A549 (cell line): ENCODE data around the gene NPIPB8. TPM values are rescaled to one million over a fixed set of nuclear protein-coding genes. Genes with fewer than 3 reads are reported as not detected.

Source experiments
- ATAC-seq, 2 experiments: fragments of 200-7000 bp in 1 of 2; fragments of >200 bp in 1 of 2; cut with Nextera tagmentation in 1 of 2; cut with Tn5 transposase in 1 of 2; 3 replicates each; pipeline versions ENCODE4 v1.8.0 to v1.9.1; 2018 to 2020; ENCODE audit warnings: mild to moderate bottlenecking in 1 of 2, moderate library complexity in 1 of 2
- CTCF ChIA-PET: fragments of 300-600 bp; sonication (Branson Sonifier 250); formaldehyde crosslinking; extraction: SDS; loops from one replicate; lab custom pipeline; 2021; ENCODE audit warnings: antibody characterized with exemption, inconsistent platforms; lab: Yijun Ruan, JAX
- POLR2A ChIA-PET: fragments of 350-600 bp; formaldehyde crosslinking; extraction: SDS; loops from one replicate; lab custom pipeline; 2021; ENCODE audit warnings: antibody characterized with exemption, inconsistent platforms; lab: Yijun Ruan, JAX
- DNase-seq, 2 experiments: peaks; one replicate each; pipeline versions ENCODE4 v3.0.0 to v3.0.0-alpha.2; 2011 to 2016; ENCODE audit warnings: low read depth in 1 of 2, low spot score in 1 of 2
- FAIRE-seq: peaks from 2 replicates; lab custom pipeline; 2011; peaks lifted over from hg19 to GRCh38; lab: Jason Lieb, UNC
- H3K27ac ChIP-seq, 2 experiments: fragments of >200 bp; sonication (Bioruptor Twin); formaldehyde crosslinking; 3 replicates each; pipeline ENCODE4 v1.5.1; 2016 to 2017
- H3K4me1 ChIP-seq: fragments of >200 bp; sonication (Bioruptor Twin); formaldehyde crosslinking; 3 replicates; pipeline ENCODE4 v1.6.1; 2016
- H3K4me2 ChIP-seq: fragments of >200 bp; sonication (Bioruptor Twin); formaldehyde crosslinking; 3 replicates; pipeline ENCODE4 v1.6.1; 2016
- H3K4me3 ChIP-seq: fragments of >200 bp; sonication (Bioruptor Twin); formaldehyde crosslinking; 3 replicates; pipeline ENCODE4 v1.5.1; 2016
- H3K9me3 ChIP-seq: fragments of >200 bp; sonication (Bioruptor Twin); formaldehyde crosslinking; 3 replicates; pipeline ENCODE4 v1.6.1; 2016
- CEBPB ChIP-seq, 2 experiments: fragments of >200 bp in 1 of 2; sonication (Bioruptor Twin) in 1 of 2; formaldehyde crosslinking in 1 of 2; IDR thresholded peaks; 2 replicates each; pipeline ENCODE4 v1.6.1; 2012 to 2016
- E2F6 ChIP-seq: IDR thresholded peaks from 2 replicates; pipeline ENCODE4 v1.6.1; 2012; ENCODE audit warnings: low read depth, borderline replicate concordance
- EHF ChIP-seq: fragments of 250-450 bp; sonication (Bioruptor Pico); IDR thresholded peaks from 2 replicates; pipeline ENCODE4 v1.5.0; 2020; ENCODE audit warnings: mild to moderate bottlenecking
- EHMT2 ChIP-seq: fragments of 200-600 bp; sonication (generic); IDR thresholded peaks from 2 replicates; pipeline ENCODE4 v1.6.1; 2016; ENCODE audit warnings: antibody characterized with exemption, low read depth, mild to moderate bottlenecking, moderate library complexity
- ELK1 ChIP-seq: fragments of 150-350 bp; IDR thresholded peaks from 2 replicates; pipeline ENCODE4 v1.6.1; 2014; ENCODE audit warnings: low read depth, mild to moderate bottlenecking, low read length
- EP300 ChIP-seq, 2 experiments: fragments of >200 bp; sonication (Bioruptor Twin); formaldehyde crosslinking; IDR thresholded peaks; 2 replicates in 1 of 2; 3 replicates in 1 of 2; pipeline ENCODE4 v1.6.1; 2016 to 2017
- ESRRA ChIP-seq: fragments of 150-350 bp; IDR thresholded peaks from 2 replicates; pipeline ENCODE4 v1.6.1; 2014; ENCODE audit warnings: mild to moderate bottlenecking, low read length, borderline replicate concordance
- FOSL2 ChIP-seq, 2 experiments: fragments of 450-650 bp in 1 of 2; fragments of >200 bp in 1 of 2; sonication (Bioruptor Twin) in 1 of 2; formaldehyde crosslinking; IDR thresholded peaks; 2 replicates each; pipeline versions ENCODE4 v1.5.0 to v1.6.1; 2016 to 2020; ENCODE audit warnings: mild to moderate bottlenecking in 1 of 2, moderate library complexity in 1 of 2
- FOXS1 ChIP-seq: fragments of 250-450 bp; sonication (Bioruptor Pico); IDR thresholded peaks from 2 replicates; pipeline ENCODE4 v1.5.0; 2020; ENCODE audit warnings: mild to moderate bottlenecking, moderate library complexity
- GATA3 ChIP-seq: IDR thresholded peaks from 2 replicates; pipeline ENCODE4 v1.6.1; 2012; ENCODE audit warnings: borderline replicate concordance
- HOXB5 ChIP-seq: fragments of 250-450 bp; sonication (Bioruptor Pico); IDR thresholded peaks from 2 replicates; pipeline ENCODE4 v1.5.0; 2020; ENCODE audit warnings: mild to moderate bottlenecking, moderate library complexity
- KDM5A ChIP-seq: fragments of 200-600 bp; sonication (generic); IDR thresholded peaks from 2 replicates; pipeline ENCODE4 v1.6.1; 2016; ENCODE audit warnings: antibody characterized with exemption, mild to moderate bottlenecking
- MAFK ChIP-seq: fragments of 450-650 bp; IDR thresholded peaks from 2 replicates; pipeline ENCODE4 v1.6.1; 2014; ENCODE audit not compliant: partially characterized antibody
- MAX ChIP-seq: IDR thresholded peaks from 2 replicates; pipeline ENCODE4 v1.6.1; 2012
- MAZ ChIP-seq: fragments of 150-350 bp; IDR thresholded peaks from 2 replicates; pipeline ENCODE4 v1.6.1; 2014; ENCODE audit warnings: antibody characterized with exemption, low read depth, low read length, borderline replicate concordance
- NFE2L2 ChIP-seq: fragments of 150-350 bp; conservative IDR thresholded peaks from 2 replicates; pipeline ENCODE4 v1.6.1; 2014; ENCODE audit warnings: low read length
- NPAS2 ChIP-seq: fragments of 250-450 bp; sonication (Bioruptor Pico); IDR thresholded peaks from 2 replicates; pipeline ENCODE4 v1.8.0; 2022; ENCODE audit warnings: mild to moderate bottlenecking, moderate library complexity, borderline replicate concordance
- RARB ChIP-seq: fragments of 250-450 bp; sonication (Bioruptor Pico); IDR thresholded peaks from 2 replicates; pipeline ENCODE4 v1.8.0; 2021; ENCODE audit warnings: mild to moderate bottlenecking, moderate library complexity
- RNF2 ChIP-seq: fragments of 200-600 bp; sonication (generic); IDR thresholded peaks from 2 replicates; pipeline ENCODE4 v1.6.1; 2016; ENCODE audit warnings: low read depth, mild to moderate bottlenecking, antibody characterized with exemption, moderate library complexity, borderline replicate concordance
- SMC3 ChIP-seq: fragments of >200 bp; sonication (Bioruptor Twin); formaldehyde crosslinking; IDR thresholded peaks from 3 replicates; pipeline ENCODE4 v1.6.1; 2018; ENCODE audit warnings: inconsistent platforms
- USF2 ChIP-seq: fragments of 450-650 bp; IDR thresholded peaks from 2 replicates; pipeline ENCODE4 v1.6.1; 2014; ENCODE audit warnings: antibody characterized with exemption
- ZNF302 ChIP-seq: fragments of 250-450 bp; sonication (Bioruptor Pico); IDR thresholded peaks from 2 replicates; pipeline ENCODE4 v1.9.0; 2021; ENCODE audit warnings: inconsistent platforms, mild to moderate bottlenecking, moderate library complexity
- WGBS: methylation state at CpG from one replicate; pipeline ENCODE4 v1.1.6; 2017; ENCODE audit errors: missing lambda C conversion rate; 5-methylcytosine and 5-hydroxymethylcytosine counted together
- polyA plus RNA-seq, 4 experiments: library from polyadenylated mRNA; depleted of rRNA in 3 of 4; stranded (reverse); fragments of >200 nt; fragmentation: RNase III in 1 of 4; extraction: RNeasy Plus Mini Kit Qiagen cat#74134 plus additional on column Dnase treatment in 1 of 4; gene quantifications; 2 replicates in 3 of 4; 3 replicates in 1 of 4; pipeline ENCODE4 v1.2.3, GENCODE V29; 2011 to 2017

The NPIPB8 gene
- polyA plus RNA-seq, 2 of the 4 experiments (the other 2 are of a cell fraction), result 0.98 to 1.0 TPM

GRCh38 chr16:28596115-28596630 is 41.7 kb upstream of the NPIPB8 start:
- CTCF ChIA-PET, result interaction anchor here (0.6 to 1.3 kb wide), 2 partner anchors 20 to 28 kb away, joined by 3 to 6 read pairs; no protein-coding TSS in a partner anchor
- Histone ChIP-seq H3K4me3 (no peak overlapping the region), H3K27ac (peak overlapping the region; percentile 21 to 60; a peak in 3 of 6 replicates), H3K4me2 (no peak overlapping the region), H3K9me3 (no peaks in the 10 kb centered on the region), H3K4me1 (peaks cover 7% of the 10 kb centered on the region; the same call in 2 of the 3 replicates)
- TF ChIP-seq ELK1 (no peak), MAFK (peak; percentile 90), HOXB5 (CRISPR knock-in tag) (no peak), E2F6 (no peak), NFE2L2 (peak; percentile 32; the same call in 1 of the 2 replicates), USF2 (no peak), EHF (CRISPR knock-in tag) (no peak), SMC3 (no peak), ZNF302 (CRISPR knock-in tag) (no peak)
- ATAC-seq (no peak), FAIRE-seq (no peak), DNase-seq (no peak)
- 82% methylated on average over 6 of the region's 8 CpGs for WGBS
- POLR2A ChIA-PET, result no interaction called here

GRCh38 chr16:28596840-28597691 is 40.8 kb upstream of the NPIPB8 start, which contains the start of gene SULT1A2:
TSS of gene SULT1A2 (minus strand) at chr16:28597050. CDS start at chr16:28595930, 1,120 bp downstream.
- TF ChIP-seq FOSL2 (IDR thresholded peaks at IDR 0.05) (no peak), FOSL2 (CRISPR knock-in tag; IDR thresholded peaks at IDR 0.05) (no peak), EP300 (IDR thresholded peaks at IDR 0.05) (no peak), MAX (no peak), GATA3 (no peak), KDM5A (no peak), ESRRA (no peak), FOXS1 (CRISPR knock-in tag) (no peak), CEBPB (IDR thresholded peaks at IDR 0.05) (no peak), RNF2 (no peak), RARB (CRISPR knock-in tag) (no peak), MAZ (no peak), NPAS2 (CRISPR knock-in tag) (no peak), EHMT2 (no peak)
- Histone ChIP-seq H3K4me1 (peaks cover 7% of the 10 kb centered on the region; the same call in 2 of the 3 replicates), H3K27ac (peak within 1 kb of the TSS; percentile 21 to 60; a peak in 3 of 6 replicates), H3K4me3 (no peak within 1 kb of the TSS), H3K4me2 (no peak within 1 kb of the TSS), H3K9me3 (no peaks in the 10 kb centered on the region)
- no peak for ATAC-seq
- no peak for FAIRE-seq
- no peak for DNase-seq
- ChIA-PET POLR2A (no interaction called here), CTCF (interaction anchor here (0.6 to 1.3 kb wide), 4 partner anchors 19 to 319 kb away, joined by 3 to 6 read pairs (median 4); no protein-coding TSS in a partner anchor)
- 85% methylated on average over 10 of the region's 11 CpGs for WGBS
